Caco-2 (cell line): ENCODE results near the gene UBE2H. TPM values are rescaled to one million over a fixed set of nuclear protein-coding genes. Genes with fewer than 3 reads are reported as not detected.
"Not testable (repeated sequence)": the region's sequence is repeated elsewhere in the genome, so short reads cannot be mapped to it uniquely, and the experiment has no call there.

Experiments used
- BruUV-seq: library from RNA; stranded (reverse); fragments of 400-500 nt; replicated peaks from 2 replicates; lab custom pipeline; 2021; lab: Mats Ljungman, UMichigan
- CTCF ChIA-PET: fragments of 300-600 bp; sonication (Branson Sonifier 250); formaldehyde crosslinking; loops from one replicate; lab custom pipeline; 2022; ENCODE audit warnings: antibody characterized with exemption; lab: Charles Lee
- POLR2A ChIA-PET: fragments of 300-600 bp; sonication (Branson Sonifier 250); formaldehyde crosslinking; loops from one replicate; lab custom pipeline; 2022; ENCODE audit warnings: antibody characterized with exemption; lab: Charles Lee
- DNase-seq, 2 experiments: peaks; one replicate each; pipeline versions ENCODE4 v3.0.0 to v3.0.0-alpha.2; 2020 to 2022
- H3K27me3 ChIP-seq: replicated peaks from 2 replicates; pipeline ENCODE4 v1.6.0; 2011; ENCODE audit warnings: low read length; ENCODE audit not compliant: control insufficient read depth, insufficient read depth
- H3K36me3 ChIP-seq: 2 replicates; pipeline ENCODE4 v1.5.1; 2011; ENCODE audit warnings: low read length; ENCODE audit not compliant: control insufficient read depth, insufficient read depth
- H3K4me1 ChIP-seq: fragments of 250-450 bp; sonication (Bioruptor Pico); 2 replicates; pipeline ENCODE4 v1.5.1; 2020; ENCODE audit warnings: mild to moderate bottlenecking
- H3K4me3 ChIP-seq: 2 replicates; pipeline ENCODE4 v1.5.1; 2011; ENCODE audit warnings: low read depth, mild to moderate bottlenecking, control low read depth, low read length
- H3K9me3 ChIP-seq: fragments of 250-450 bp; sonication (Bioruptor Pico); 2 replicates; pipeline ENCODE4 v1.5.1; 2020; ENCODE audit warnings: mild to moderate bottlenecking, moderate library complexity
- H3K27ac Mint-ChIP-seq: one replicate; pipeline ENCODE4 v1.8.0; 2022; ENCODE audit warnings: mixed read lengths; ENCODE audit not compliant: unreplicated experiment
- H3K27me3 Mint-ChIP-seq: one replicate; pipeline ENCODE4 v1.8.0; 2022; ENCODE audit warnings: mixed read lengths; ENCODE audit not compliant: insufficient read depth, unreplicated experiment
- H3K36me3 Mint-ChIP-seq: one replicate; pipeline ENCODE4 v1.8.0; 2022; ENCODE audit warnings: mild to moderate bottlenecking, mixed read lengths; ENCODE audit not compliant: insufficient read depth, unreplicated experiment
- H3K4me1 Mint-ChIP-seq: one replicate; pipeline ENCODE4 v1.8.0; 2022; ENCODE audit warnings: low read depth, mixed read lengths; ENCODE audit not compliant: unreplicated experiment
- H3K4me3 Mint-ChIP-seq: one replicate; pipeline ENCODE4 v1.8.0; 2022; ENCODE audit warnings: mild to moderate bottlenecking, moderate library complexity, mixed read lengths; ENCODE audit not compliant: unreplicated experiment
- H3K9me3 Mint-ChIP-seq: one replicate; pipeline ENCODE4 v1.8.0; 2022; ENCODE audit warnings: mixed read lengths; ENCODE audit not compliant: unreplicated experiment
- intact Hi-C: fragments of 100-400 bp; cut with micrococcal nuclease; formaldehyde crosslinking; loops from one replicate; pipeline ENCODE4 v1.10.0; 2022; ENCODE audit not compliant: unreplicated experiment
- total RNA-seq: library from RNA; stranded (reverse); gene quantifications from 2 replicates; pipeline ENCODE4 v1.2.3, GENCODE V29; 2022
- TF ChIP-seq, protein P1 (sequence below), 2 experiments: fragments of 200-600 bp in 1 of 2; IDR thresholded peaks; 1 replicate in 1 of 2; 2 replicates in 1 of 2; pipeline versions ENCODE4 v1.5.1 to v1.8.0; 2011 to 2022; ENCODE audit warnings: antibody characterized with exemption in 1 of 2, control low read depth in 1 of 2, inconsistent platforms in 1 of 2, low read depth in 1 of 2, low read length in 1 of 2, mild to moderate bottlenecking in 1 of 2, moderate library complexity in 1 of 2; ENCODE audit not compliant: insufficient read depth in 1 of 2, severe bottlenecking in 1 of 2, unreplicated experiment in 1 of 2

The UBE2H gene
- total RNA-seq, 1 experiment from 2014 or later: 35.7 TPM

DNA sequence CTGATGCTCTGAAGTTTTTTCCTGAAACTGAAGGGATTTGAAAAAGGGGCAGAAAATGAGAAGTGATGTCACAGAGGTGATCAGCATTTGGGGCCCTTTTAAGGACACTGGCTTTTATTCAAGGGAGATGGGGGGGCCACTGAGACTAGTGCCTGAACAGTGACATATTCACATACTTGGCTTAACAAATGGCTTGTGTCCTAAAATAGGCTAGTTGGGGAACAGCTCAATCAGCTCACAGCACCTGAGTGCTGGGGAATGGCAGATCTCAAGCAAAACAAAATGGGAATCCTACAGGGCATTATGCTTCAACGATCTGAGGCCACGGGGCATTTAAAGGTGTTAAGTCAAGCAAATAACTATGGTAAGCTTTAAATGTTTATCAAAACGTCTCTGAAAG, 90.1 kb downstream of the UBE2H start:
- H3K4me1 ChIP-seq: no peaks in the 10 kb centered on the region
- intact Hi-C loops: no loop called here
- H3K27me3 ChIP-seq: no peaks in the 10 kb centered on the region
- H3K27me3 Mint-ChIP-seq: no peaks in the 10 kb centered on the region
- no peak overlapping the region for H3K27ac Mint-ChIP-seq
- no peaks in the 10 kb centered on the region for H3K9me3 ChIP-seq
- no peak overlapping the region for H3K4me3 Mint-ChIP-seq
- no peaks in the 10 kb centered on the region for H3K4me1 Mint-ChIP-seq
- no peaks in the 10 kb centered on the region for H3K36me3 ChIP-seq
- ChIA-PET POLR2A (no interaction called here), CTCF (no interaction called here)
- no peak overlapping the region for H3K4me3 ChIP-seq
- H3K36me3 Mint-ChIP-seq: no peaks in the 10 kb centered on the region
- BruUV-seq: no TSS peak
- TF ChIP-seq, protein P1, sequence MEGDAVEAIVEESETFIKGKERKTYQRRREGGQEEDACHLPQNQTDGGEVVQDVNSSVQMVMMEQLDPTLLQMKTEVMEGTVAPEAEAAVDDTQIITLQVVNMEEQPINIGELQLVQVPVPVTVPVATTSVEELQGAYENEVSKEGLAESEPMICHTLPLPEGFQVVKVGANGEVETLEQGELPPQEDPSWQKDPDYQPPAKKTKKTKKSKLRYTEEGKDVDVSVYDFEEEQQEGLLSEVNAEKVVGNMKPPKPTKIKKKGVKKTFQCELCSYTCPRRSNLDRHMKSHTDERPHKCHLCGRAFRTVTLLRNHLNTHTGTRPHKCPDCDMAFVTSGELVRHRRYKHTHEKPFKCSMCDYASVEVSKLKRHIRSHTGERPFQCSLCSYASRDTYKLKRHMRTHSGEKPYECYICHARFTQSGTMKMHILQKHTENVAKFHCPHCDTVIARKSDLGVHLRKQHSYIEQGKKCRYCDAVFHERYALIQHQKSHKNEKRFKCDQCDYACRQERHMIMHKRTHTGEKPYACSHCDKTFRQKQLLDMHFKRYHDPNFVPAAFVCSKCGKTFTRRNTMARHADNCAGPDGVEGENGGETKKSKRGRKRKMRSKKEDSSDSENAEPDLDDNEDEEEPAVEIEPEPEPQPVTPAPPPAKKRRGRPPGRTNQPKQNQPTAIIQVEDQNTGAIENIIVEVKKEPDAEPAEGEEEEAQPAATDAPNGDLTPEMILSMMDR (IDR thresholded peaks at IDR 0.05; ENCODE audit: insufficient read depth in 1 of 2, low read depth in 1 of 2, low read length in 1 of 2, severe bottlenecking in 1 of 2, unreplicated experiment in 1 of 2): no peak
- no peak for DNase-seq
- no peaks in the 10 kb centered on the region for H3K9me3 Mint-ChIP-seq

DNA sequence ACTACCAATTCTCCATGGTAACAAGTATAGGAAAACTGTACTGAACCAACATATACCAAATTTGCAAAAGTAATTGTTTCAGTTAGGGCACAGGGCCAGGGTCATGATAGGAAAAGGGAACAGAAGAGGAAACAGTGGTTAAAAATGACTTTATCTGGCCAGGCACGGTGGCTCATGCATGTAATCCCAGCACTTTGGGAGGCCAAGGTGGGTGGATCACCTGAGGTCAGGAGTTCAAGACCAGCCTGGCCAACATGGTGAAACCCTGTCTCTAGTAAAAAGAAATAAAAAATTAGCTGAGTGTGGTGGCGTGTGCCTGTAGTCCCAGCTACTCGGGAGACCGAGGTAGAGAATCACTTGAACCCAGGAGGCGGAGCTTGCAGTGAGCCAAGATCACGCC, 92.0 kb downstream of the UBE2H start:
- POLR2A ChIA-PET, H3K4me1 ChIP-seq, BruUV-seq, intact Hi-C loops, H3K36me3 ChIP-seq, DNase-seq, H3K4me1 Mint-ChIP-seq, H3K36me3 Mint-ChIP-seq, CTCF ChIA-PET, H3K4me3 Mint-ChIP-seq, H3K9me3 ChIP-seq, H3K27ac Mint-ChIP-seq, H3K9me3 Mint-ChIP-seq, H3K27me3 ChIP-seq, H3K4me3 ChIP-seq, H3K27me3 Mint-ChIP-seq: not testable (repeated sequence)

DNA sequence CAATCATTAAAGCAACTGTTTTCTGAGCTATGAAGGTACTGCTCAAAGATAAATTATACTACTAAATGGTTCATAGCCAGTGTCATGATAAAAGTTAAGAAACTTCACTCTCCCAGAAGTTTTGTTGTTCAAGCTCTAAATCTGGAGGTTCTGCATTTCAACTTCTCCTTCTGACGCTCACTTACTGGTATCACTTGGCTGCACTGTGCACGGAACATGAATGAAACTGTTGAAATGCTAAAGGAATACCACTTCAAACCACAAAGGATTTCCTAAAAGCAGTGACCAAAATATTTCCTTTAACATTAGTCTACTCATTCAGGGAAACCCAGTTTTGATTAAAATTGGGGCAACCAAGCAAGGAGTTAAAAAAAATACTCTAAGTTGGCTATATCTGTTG, 93.6 kb downstream of the UBE2H start:
- Mint-ChIP-seq H3K36me3 (peaks cover 9% of the 10 kb centered on the region), H3K27me3 (no peaks in the 10 kb centered on the region), H3K4me3 (no peak overlapping the region), H3K9me3 (no peaks in the 10 kb centered on the region), H3K27ac (no peak overlapping the region), H3K4me1 (no peaks in the 10 kb centered on the region)
- ChIA-PET CTCF (no interaction called here), POLR2A (no interaction called here)
- no peaks in the 10 kb centered on the region for H3K36me3 ChIP-seq
- DNase-seq: no peak
- no peaks in the 10 kb centered on the region for H3K4me1 ChIP-seq
- H3K9me3 ChIP-seq: no peaks in the 10 kb centered on the region
- H3K27me3 ChIP-seq: no peaks in the 10 kb centered on the region
- intact Hi-C loops: no loop called here
- BruUV-seq: no TSS peak
- H3K4me3 ChIP-seq: no peak overlapping the region
- TF ChIP-seq, protein P1 (IDR thresholded peaks at IDR 0.05; ENCODE audit: insufficient read depth in 1 of 2, low read depth in 1 of 2, low read length in 1 of 2, severe bottlenecking in 1 of 2, unreplicated experiment in 1 of 2): no peak

DNA sequence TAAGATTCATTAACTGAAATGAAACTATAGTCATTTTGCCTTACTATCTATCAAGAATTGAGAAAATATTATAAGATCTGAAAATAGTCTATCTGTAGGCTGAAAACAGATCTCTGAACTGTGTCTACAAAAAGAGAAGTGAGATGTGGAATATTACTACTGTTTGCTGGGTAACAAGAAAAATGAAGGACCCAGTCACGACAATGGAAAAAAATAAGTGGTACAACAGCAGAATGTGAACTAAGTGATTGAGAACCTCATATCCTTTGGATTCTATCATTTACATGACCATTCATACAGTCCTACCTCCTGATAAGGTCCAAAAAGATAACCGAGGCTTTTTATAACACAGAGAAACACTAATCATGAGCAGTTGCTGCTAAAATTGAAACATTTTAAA, 94.3 kb downstream of the UBE2H start:
- Histone ChIP-seq H3K9me3 (no peaks in the 10 kb centered on the region), H3K4me1 (no peaks in the 10 kb centered on the region), H3K27me3 (no peaks in the 10 kb centered on the region), H3K36me3 (no peaks in the 10 kb centered on the region), H3K4me3 (no peak overlapping the region)
- no peak overlapping the region for H3K4me3 Mint-ChIP-seq
- intact Hi-C loops: no loop called here
- H3K4me1 Mint-ChIP-seq: no peaks in the 10 kb centered on the region
- H3K9me3 Mint-ChIP-seq: no peaks in the 10 kb centered on the region
- TF ChIP-seq, protein P1 (IDR thresholded peaks at IDR 0.05; ENCODE audit: insufficient read depth in 1 of 2, low read depth in 1 of 2, low read length in 1 of 2, severe bottlenecking in 1 of 2, unreplicated experiment in 1 of 2): no peak
- ChIA-PET CTCF (no interaction called here), POLR2A (no interaction called here)
- no TSS peak for BruUV-seq
- H3K36me3 Mint-ChIP-seq: peaks cover 9% of the 10 kb centered on the region
- no peaks in the 10 kb centered on the region for H3K27me3 Mint-ChIP-seq
- no peak overlapping the region for H3K27ac Mint-ChIP-seq
- no peak for DNase-seq
